GM20431 (cell line): Measurements from ENCODE around the gene TMC6.

Experiments used
- in situ Hi-C: fragments of 300-500 bp; cut with MseI, MboI; formaldehyde crosslinking; loops from one replicate; pipeline ENCODE4 v1.15.0; 2020; ENCODE audit warnings: low sequenced_read_pairs; ENCODE audit not compliant: unreplicated experiment

TMC6 gene

DNA sequence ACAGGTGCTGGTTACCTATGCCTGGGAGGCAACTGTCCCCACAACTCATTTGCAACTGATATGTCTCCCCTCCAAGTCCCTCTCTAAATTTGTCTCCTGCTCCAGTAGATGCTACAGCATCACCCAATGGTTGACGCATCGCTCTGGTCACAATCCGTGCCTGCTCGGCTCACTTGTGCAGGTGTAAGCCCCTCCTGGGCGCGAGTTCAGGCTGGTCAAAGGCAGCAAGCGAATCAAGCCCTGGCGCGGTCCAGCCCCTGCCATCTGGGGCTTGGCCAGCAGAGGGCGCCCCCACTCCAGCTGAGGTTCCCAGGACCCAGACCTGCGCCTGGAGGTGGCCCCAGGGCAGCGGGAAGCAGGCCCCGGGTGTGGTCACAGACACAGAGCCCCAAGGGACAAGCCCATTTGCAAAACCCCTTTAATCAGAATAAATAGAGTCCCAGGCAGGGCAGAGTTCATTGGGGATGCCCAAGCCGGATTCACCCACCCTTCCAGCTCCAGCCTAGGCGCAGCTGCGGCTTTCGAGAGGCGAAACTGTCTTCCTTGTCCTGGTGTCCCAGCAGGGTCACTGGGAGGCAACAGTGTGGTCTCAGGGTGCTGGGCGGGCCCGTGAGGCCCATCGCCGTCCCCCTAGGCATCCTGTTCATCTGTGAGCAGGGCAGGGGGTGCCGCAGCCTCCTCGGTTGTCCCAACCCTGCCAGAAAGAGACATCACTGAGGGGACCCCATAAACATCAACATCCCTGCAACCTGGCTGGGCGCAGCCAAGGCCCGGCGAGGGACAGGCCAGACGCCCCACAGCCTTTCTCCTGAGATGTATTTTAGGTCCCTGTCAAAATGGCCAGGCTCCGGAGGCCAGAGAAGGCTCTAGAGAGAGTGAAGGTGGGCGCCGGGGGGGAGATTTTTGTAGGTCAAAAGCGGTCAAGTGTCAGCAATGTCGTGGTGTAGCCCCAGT lies 15.8 kb downstream of the TMC6 start:
- in situ Hi-C loops: no loop called here

DNA sequence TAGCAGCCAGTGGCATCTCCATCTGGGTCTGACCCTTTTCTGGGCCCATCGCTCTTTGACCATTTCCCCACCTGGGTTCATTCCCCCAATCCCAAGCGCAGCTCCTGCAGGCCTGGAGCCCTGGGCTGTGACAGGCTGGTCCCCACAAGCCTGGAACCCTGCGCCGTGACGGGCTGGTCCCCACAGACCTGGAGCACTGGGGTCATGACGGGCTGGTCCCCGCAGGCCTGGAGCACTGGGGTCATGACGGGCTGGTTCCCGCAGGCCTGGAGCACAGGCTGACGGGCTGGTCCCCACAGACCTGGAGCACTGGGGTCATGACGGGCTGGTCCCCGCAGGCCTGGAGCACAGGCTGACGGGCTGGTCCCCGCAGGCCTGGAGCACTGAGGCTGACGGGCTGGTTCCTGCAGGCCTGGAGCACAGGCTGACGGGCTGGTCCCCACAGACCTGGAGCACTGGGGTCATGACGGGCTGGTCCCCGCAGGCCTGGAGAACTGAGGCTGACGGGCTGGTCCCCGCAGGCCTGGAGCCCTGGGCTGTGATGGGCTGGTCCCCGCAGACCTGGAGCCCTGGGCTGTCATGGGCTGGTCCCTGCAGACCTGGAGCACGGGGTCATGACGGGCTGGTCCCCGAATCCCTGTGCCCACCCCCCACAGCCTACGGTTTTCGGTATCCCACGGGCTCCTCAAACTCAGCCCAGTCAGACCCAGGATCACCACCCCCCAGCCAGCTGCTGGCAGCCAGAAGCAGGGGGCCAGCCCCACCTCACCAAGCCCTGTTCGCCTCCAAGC lies 16.6 kb downstream of the TMC6 start:
- in situ Hi-C loops: no loop called here

DNA sequence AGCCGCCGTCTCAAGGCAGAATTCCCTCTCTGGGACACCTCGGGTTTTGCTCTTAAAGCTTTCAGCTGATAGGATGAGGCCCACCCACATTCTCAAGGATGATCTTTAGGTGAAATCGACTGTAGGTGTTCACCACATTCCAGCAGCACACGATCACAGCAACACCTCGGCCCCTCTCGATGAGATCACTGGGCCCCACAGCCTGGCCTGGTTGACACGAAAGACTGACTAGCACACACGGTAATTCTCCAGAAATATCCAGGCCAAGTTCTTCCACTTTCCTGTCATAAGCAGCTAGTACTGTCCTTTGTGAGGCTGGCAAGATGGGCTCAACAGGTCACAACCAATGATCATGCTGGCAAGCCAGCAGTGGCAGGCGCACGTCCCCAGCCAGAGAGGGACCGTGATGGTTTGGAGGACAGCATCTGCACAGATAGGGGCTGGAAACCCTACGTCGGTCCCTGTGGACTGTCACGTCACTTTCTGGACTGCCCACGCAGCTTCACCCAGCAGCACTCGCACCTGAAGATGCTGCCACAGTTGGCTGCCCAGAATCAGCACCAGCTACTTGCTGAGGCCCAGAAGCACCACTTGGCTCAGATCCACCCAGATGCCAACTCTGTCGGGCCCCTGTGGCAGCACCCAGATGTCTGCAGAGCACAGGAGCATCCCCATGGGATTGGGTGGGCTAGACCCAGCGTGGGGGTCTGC lies 17.4 kb downstream of the TMC6 start:
- in situ Hi-C loops: no loop called here

DNA sequence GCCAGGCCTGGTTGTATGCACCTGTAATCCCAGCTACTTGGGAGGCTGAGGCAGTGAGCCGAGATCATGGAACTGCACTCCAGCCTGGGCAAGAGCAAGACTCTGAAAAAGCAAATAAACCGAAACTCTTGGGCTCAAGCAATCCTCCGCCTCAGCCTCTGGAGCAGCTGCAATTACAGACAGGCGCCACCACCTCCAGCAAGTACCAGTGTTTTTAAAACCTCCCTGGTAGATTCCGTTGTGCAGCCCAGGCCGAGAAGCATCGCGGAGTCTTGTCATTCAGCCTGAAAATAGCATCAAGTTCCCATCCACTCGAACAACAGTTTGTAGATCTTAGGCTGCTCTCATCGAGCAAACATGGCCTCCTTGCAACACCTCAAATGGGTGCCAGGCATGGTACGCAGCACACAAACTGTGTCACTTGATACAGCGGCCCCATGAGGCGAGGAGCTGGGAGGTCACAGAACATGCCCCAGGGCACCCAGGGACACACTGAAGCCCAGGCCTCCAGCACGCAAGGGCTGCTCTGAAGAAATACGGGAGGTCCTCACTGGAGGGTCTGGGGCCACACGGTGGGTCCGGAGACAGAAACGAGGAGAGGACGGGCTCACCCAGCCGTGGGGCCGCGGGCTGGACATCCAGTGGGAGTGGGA lies 18.1 kb downstream of the TMC6 start:
- in situ Hi-C loops: no loop called here

DNA sequence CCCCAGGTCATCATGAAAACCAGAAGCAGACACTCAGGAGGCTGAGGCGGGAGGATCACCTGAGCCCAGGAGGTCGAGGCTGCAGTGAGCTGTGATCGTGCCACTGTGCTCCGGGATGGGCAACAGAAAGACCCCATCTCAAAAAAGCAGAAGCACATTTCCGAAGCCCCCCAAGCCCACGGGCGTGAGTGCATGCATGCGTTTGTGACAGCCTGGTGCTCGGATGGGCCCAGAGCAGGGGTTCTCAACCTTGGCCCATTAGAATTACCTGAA lies 19.1 kb downstream of the TMC6 start:
- in situ Hi-C loops: no loop called here

DNA sequence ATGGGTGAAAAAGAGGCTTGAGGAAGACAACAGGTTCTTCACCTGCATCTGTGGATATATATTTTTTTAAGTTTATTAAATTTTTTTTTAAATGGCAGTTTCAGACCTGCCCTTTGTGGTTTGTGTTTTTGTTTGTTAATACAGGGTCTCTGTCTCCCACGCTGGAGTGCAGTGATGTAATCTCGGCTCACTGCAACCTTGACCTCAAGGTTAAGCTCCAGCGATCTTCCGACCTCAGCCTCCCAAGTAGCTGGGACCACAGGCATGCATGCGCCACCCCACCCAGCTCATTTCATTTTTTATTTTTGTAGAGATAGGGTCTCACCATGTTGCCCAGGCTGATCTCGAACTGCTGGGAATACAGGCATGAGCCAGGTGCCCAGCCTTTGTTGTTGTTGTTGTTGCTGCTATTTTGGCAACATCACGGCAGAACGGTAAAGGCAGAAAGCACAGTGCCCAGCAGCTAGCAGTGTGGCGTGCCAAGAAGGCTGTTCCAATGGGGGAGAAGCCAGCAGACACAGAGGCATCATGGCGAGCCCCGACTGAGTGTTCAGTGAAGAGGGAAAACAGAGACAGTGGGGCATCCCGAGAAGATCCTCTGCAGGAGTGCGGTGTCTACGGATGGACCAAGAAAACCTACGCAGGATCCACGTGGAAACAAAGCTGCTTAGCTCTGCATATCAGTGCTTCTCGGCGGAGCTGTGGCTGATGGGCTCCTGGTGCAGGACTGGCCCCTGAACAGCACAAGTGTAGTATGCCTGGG lies 19.6 kb downstream of the TMC6 start:
- in situ Hi-C loops: no loop called here

DNA sequence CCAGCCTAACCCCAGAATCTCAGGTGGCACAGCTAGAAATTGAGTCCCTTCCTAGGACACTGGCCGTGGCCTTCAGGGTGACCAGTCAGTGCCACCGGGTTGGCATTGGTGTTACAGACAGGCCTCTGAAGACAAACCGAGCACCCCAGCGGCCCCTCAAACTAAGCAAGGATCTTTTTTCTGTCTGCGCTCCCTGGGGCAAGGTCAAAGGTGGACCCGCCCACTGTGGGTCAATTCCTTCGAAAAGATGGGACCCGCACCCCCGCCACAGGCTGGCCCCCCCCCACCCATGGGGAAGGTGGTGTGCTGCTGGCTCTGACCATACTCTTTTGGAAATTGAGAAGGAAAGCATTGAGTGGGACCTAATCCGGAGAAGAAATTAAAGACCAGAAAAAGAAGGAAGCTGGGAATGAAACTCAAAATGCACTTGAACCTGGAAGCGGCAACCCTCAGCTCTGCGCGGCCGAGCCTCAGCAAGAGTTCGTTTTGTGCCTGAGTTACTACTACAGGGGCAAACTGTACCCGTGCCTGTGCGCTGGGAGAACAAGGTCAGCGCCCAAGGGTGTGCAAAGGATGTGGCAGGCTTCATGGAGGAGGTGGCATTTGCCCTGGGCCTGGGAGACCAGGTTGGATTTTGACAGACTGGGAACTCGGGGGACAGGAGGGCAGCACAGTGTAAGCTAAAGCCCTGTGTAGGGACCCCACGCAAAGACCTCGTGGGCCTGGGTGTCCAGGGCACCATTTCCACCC lies 20.4 kb downstream of the TMC6 start:
- in situ Hi-C loops: no loop called here

DNA sequence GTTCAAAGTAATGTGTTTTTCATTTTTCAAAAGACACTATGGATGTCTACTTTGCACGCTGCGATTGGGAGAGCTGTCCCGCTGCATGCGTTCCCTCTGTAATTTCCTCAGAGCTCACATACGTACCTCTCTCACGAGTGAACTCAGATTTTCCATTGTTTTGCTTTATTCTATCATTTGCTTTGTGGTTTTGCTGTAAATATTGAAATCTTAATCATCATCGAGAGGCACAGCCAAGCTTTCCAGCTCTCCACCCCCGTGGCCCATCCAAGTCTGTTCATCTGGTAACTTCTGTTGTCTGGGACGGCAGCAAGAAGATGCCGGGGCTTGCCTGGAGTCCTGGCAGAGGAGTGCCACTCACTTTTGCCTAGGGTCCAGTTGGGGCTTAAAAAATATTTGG lies 21.1 kb downstream of the TMC6 start:
- in situ Hi-C loops: no loop called here

DNA sequence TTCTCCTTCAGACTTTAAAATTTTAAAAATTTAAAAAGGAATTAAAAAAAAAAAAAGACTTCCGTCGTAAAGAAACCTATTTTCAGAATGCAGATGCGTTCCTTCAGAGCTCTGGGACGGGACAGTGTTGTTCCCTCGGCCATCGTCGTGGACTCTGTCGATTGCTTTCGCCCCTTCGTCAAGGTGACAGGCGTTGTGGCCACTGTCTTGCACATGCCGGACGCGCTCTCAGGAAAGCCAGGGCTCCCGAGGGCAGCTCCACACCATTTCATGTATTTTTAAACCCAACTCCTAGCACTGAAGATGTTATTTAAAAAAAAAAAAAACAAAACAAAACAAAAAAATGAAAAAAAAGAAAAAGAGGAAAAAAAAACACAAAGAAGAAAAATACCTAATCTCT lies 22.3 kb downstream of the TMC6 start:
- in situ Hi-C loops: no loop called here

DNA sequence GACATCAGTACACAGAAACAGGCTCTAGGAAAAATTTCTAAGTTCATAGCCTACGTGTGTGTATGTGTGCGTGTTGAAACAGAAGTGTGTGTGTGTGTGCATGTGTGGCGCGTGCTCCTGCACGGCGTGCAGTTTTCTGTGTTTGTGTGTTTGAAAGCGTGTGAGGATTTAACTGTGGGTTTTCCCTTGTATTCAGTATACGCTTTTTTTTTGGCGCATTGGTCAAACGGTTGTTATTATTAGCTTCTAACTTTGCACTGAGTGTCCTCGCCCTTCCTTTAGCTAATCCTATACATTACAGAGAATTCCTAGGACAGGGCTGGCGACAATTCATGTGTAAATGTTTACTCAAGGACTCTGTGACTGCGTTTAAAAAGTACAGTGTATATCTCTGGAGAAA lies 23.0 kb downstream of the TMC6 start:
- in situ Hi-C loops: no loop called here

DNA sequence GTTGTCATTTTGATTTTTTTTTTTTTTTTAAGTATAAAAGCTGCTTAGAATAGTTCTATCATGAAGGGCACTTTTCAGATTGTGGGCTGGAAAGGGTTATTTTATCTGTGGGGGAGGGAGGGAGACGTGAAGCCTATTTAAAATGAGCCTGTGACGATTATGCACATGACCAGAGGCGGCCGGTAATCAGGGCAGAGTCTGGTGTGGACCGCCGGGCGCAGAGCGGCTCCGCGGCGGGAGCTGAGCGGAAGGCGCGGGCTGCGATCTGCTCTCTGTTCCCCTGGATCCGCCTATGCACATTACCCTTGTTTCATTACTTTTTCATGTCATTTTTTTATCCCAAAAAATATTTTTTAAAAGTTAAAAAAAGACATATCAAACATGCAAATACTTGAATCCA lies 23.5 kb downstream of the TMC6 start:
- in situ Hi-C loops: no loop called here

DNA sequence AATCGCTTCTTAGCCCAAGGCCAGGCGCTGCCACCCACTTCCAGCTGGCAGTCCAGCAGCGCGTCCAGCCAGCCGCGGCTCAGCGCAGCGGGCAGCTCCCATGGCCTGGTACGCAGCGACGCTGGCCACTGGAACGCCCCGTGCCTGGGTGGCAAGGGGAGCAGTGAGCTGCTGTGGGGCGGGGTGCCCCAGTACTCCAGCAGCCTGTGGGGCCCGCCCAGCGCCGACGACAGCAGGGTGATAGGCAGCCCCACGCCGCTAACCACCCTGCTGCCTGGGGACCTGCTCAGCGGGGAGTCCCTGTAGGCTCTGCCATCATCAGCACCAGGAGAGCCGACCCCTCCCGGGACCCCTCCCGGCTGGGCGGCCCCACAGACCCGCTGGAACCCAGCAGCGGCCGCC lies 24.0 kb downstream of the TMC6 start:
- in situ Hi-C loops: no loop called here

DNA sequence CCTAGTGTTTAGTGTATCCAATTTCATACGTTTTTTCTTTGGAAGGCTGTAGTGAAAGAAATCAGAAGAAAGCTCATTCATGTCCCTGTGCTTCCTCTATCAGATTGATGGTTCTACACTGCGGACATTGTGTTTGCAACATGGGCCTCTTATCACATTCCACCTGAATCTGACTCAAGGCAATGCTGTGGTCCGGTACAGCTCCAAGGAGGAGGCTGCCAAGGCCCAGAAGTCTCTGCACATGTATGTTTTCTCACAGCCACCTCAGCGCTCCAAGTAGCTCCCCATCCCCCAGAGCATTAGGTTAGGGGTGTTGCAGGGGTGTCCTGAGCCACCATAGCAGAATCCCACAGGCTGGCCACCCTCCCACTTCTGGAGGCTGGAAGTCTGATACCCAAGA lies 25.2 kb downstream of the TMC6 start:
- in situ Hi-C loops: no loop called here

DNA sequence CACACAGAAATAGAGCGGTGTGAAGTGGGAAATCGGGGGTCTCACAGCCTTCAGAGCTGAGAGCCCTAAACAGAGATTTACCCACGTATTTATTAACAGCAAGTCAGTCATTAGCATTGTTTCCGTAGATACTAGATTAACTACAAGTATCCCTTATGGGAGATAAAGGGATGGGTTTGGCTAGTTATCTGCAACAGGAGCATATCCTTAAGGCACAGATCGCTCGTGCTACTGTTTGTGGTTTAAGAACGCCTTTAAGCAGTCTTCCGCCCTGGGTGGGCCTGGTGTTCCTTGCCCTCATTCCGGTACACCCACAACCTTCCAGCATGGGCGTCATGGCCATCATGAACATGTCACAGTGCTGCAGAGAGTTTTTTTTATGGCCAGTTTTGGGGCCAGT lies 27.0 kb downstream of the TMC6 start:
- in situ Hi-C loops: no loop called here

DNA sequence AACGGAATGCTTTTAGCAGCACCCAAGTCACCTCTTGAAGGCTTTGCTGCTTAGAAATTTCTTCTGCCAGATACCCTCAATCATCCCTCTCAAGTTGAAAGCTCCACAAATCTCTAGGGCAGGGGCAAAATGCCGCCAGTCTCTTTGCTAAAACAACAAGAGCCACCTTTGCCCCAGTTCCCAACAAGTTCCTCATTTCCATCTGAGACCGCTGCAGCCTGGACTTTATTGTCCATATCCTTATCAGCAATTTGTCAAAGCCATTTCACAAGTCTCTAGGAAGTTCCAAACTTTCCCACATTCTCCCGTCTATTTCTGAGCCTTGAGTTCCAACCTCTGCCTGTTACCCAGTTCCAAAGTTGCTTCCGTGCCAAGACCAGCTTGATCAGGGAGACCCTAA lies 27.4 kb downstream of the TMC6 start:
- in situ Hi-C loops: no loop called here

DNA sequence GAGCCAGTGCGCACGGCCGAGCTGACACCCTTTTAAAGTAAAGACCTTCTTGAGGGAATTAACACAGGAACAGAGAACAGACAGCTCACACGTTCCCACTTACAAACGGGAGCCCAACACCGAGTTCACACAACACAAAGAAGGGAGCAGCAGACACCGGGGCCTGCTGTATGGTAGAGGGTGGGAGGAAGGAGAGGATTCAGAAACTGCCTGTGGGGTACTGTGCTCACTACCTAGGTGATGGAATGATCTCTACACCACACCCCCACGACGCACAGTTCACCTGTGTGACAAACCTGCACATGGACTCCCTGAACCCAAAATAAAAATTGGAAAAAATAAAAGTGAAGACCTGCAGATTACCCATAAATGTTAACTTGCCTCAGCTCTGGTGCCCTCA lies 32.5 kb downstream of the TMC6 start:
- in situ Hi-C loops: no loop called here

DNA sequence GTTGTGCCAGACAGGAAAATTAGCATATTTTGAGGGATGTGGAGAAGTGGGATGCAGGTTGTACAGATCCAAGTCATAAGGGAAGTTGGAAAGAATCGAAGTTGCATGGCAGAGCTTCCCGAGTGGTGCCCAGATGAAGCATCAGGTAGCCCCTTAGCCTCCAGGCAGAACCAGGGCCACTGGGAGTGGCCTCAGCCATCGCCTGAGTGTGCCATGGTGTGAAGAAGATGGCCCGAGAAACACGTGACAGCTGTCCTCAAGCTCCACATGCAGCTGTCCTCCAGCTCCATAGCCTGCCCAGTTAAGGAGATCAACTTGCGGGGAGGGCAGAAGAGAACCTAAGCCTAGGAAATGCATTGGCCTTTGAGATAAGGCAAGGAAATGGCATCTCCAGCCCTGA lies 33.5 kb downstream of the TMC6 start:
- in situ Hi-C loops: no loop called here

DNA sequence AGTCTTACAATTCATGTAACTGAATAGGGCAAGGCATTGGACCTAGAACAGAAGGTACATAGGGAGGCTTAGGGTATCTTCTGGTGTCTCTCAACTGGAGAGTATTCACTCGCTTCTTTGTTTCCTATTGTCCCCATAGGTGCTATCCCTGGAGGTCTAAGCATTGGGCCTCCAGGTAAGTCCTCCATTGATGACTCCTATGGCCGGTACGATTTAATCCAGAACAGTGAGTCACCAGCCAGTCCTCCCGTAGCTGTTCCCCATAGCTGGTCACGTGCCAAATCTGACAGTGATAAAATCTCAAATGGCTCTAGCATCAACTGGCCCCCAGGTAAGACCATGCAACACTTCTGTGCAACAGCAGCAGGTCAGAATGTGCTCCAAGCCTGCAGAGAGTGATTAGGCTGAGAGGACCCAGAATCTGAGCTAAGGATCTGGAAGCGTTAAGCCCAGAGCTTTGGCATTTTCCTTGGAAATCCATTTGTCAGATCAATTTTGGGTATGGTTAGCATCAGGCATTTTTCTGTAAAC lies 35.7 kb downstream of the TMC6 start:
- in situ Hi-C loops: no loop called here
